GM21515 (cell line): ENCODE results near the gene C1QTNF8.

Source experiments
- ATAC-seq: cut with Tn5 transposase; IDR thresholded peaks from one replicate; pipeline ENCODE4 v1.9.1; 2021; ENCODE audit not compliant: unreplicated experiment

Gene C1QTNF8

GRCh38 chr16:1079786-1080525 lies 16.1 kb downstream of the C1QTNF8 start:
- ATAC-seq = no peak

GRCh38 chr16:1079341-1079740 lies 16.7 kb downstream of the C1QTNF8 start:
- no peak for ATAC-seq

GRCh38 chr16:1078579-1079021 lies 17.4 kb downstream of the C1QTNF8 start:
- ATAC-seq = no peak

DNA sequence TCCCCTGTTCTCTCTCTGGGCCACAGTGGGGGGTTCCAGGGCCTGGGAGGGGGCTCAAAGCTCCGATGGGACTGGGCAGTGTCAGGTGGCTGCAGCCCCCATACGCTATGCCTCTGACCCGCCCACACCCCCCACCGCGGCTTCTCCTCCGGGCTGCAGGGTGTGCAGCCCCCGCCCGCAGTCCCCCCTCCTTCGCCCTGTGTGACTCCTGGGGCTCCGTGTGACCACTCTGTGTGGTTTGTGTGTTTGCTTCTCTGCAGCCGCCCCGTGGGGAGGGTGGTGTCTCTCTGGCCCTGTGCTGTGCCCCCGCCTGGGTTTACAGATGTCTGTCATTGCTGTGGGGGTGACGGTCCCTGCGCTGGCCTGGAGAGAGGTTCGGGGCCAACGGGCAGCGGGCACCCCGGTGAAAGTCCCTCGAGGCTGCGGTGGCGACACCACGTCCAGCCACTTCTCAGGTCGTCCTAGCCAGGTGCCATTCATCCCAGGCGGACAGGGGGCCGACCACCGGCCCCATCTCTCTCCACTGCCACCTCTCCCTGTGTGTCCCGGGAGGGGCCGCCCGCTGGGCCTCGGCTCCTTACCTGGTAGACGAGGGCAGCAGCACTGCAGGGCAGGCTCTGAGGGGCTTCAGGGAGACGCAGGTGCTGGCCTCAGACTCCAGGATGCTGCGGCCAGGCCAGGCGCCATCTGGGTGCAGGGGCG lies 18.0 kb downstream of the C1QTNF8 start:
- no peak for ATAC-seq

DNA sequence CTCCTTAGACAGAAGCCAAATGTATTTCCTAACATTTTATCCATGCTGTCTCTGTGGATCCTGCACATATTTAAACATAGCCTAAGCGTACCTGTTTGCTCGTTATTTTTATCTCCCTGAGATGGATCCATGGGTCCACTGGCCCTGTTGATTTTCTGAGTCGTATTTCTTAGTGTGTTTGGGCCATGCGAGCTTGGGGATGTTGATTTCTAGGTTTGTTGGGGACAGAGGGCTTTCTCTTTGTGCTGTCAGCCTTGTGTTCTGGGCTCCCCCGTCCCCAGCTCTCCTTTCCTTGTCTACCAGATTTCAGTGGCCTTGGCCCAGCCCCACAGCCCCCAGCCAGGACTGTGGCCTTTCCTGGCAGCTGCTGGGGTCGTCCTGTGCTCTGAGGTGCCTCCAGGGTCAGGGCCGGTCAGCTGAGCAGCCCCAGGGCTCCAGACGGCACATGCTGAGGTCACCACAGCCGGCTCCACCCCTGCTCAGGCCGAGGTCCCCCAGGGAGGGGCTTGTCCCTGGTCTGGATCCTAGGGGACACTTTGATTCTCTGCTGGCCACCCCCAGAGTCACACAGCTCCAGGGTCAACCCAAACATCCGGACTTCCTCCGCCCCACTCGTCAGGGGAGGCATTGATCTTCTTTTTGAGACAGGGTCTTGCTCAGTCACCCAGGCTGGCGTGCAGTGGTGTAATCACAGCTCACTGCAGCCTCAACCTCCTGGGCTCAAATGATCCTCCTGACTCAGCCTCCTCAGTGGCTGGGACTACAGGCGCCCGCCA lies 19.1 kb downstream of the C1QTNF8 start:
- no peak for ATAC-seq

DNA sequence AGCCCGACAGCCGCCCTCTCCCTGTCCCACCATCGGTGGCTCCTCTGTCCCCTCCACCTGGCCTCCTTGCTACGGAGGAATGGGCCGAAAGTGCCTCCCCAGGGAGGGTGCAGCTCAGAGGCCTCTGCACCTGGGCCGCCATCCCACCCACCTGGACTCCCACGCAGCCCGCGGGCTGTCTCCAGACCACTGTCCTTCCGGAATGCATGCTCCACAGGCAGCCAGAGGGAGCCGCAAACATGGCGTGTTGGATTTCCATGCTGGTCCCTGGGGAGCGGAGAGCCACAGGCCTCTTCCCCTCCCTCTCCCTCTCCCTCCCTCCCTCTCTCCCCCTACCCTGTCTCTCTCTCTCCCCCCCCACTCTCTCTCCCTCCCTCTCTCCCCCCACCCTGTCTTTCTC lies 20.5 kb downstream of the C1QTNF8 start:
- ATAC-seq = no peak

DNA sequence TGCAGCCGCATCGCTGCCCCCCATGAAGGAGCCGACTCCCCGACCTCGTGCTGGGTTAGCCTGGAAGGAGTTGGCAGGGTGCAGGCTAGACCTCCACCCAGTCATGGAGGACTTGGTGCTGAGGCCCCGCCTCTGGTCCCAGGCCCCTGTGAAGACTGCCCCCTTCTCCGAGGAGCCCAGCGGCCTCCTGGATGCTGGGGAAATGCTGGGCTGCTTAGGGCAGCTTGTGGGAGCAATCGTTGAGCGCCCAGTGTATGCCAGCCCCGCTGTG lies 21.7 kb downstream of the C1QTNF8 start:
- no peak for ATAC-seq

DNA sequence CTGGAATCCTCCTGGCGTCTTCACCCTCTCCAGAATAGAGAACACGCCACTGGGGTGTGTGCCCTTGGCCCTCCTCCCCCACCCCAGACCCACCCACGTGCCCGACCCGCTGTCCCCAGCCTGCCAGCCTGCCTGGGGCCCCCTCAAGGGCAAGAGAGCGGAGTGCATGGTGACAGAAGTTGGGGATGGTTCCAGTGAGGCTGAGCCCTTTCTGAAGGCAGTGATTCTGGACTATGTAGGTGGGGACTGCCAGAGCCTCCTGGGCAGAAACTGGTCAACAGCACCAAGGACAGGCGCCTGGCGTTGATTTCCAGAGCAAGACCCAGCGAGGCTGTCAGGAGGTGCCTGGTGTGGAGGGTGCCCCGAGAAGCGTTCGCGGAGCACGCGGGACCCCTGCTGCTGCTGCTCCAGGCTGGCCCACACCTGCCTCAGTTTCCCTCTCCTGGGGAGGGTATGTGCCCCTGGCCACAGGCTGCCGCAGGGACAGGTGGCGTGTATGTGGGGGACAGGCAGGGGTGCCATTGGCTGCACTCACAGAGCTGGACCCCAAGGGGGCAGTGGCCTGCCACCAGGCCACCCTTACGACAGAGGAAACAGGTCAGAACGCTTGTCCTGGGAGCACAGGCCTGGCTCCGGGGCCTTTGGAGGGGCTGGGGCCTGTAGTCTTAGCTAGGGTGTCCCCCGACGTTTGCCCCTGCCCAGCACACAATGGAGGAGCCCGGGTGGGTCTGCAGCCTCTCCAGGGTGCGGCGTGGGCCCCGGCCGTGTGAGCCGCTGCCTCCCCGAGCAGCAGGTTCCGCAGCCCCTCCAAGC lies 22.3 kb downstream of the C1QTNF8 start:
- ATAC-seq = no peak

- no peak for ATAC-seq
These were observed 22.8 kb downstream of the C1QTNF8 start for GRCh38 chr16:1073262-1073558.

- ATAC-seq = no peak
These were observed 23.4 kb downstream of the C1QTNF8 start, which contains the start of gene SSTR5 for GRCh38 chr16:1072526-1073261. Gene SSTR5, plus strand, starts transcription at chr16:1072747. Its CDS starts 6,122 bp downstream, at chr16:1078869.

DNA sequence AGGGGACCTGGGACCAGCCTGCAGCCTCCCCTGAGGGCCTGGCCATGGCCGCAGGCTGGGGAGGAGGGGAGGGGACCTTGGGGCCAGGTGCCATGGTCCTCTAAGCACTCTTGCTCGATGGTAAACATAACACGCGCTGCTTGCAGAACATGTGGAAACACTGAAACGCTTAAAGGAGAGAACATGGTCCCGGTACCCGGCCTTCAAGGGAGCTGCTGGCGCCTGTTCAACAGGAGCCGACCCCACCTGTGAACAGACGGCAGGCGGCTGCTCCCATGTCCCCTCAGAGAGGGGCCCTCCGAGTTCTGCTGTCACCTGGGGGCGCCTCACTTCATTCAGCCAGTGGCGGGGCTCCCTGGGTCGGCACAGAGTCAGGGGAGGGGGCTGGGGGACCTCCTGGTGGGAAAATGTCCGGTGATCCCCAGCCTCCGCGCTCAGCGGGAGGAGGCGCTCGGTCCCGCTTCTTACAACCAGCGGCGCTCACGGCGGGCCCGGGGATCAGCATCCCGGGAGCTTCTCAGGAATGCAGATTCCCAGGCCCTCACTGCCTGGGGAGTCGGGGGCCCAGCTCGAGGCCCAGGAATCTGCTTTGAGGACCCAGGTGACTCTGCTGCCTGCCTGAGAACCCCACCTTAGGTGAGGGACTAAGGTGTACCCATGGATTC lies 24.4 kb downstream of the C1QTNF8 start:
- ATAC-seq = no peak

GRCh38 chr16:1070864-1071408 lies 25.1 kb downstream of the C1QTNF8 start:
- no peak for ATAC-seq

GRCh38 chr16:1070084-1070863 lies 25.8 kb downstream of the C1QTNF8 start:
- ATAC-seq = no peak

DNA sequence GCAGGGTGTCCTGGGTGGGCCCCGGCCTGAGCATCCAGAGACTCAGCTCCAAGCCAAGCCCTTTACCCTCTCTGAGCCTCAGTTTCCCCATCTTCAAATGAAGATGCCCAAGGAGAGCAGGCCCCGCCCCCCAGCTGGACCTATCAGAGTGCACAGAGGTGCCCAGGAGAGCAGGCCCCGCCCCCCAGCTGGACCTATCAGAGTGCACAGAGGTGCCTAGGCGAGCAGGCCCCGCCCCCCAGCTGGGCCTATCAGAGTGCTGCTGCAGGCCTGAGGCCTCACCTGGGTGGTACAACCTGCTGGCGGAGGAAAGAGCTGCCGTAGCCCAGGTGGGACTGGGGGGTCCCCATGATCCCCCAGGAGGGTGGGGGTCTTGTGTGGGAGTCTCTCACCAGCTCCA lies 26.9 kb downstream of the C1QTNF8 start:
- ATAC-seq = no peak

GRCh38 chr16:1068451-1068850 lies 27.6 kb downstream of the C1QTNF8 start:
- no peak for ATAC-seq

DNA sequence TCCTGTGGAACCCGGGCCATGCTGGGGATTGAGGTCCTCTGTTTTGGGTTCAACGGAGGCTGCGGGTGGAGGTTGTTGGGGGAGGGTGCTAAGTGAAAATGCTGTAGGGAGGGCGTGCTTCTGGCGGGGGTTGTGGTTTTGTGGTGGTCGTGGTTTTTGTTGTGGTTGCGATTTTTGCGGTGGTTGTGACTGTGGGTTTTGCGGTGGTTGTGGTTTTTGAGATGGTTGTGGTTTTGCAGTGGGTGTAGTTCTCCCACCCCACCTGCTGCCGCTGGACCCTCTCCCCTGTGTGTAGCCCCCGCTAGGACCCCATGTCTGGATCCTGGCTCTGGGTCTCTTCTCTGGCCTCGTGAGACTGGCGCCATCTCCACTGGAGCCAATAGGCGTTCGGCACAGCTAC lies 28.4 kb downstream of the C1QTNF8 start:
- ATAC-seq = no peak

GRCh38 chr16:1066584-1067172 lies 29.4 kb downstream of the C1QTNF8 start:
- no peak for ATAC-seq

GRCh38 chr16:1065469-1066128 lies 30.4 kb downstream of the C1QTNF8 start:
- ATAC-seq = no peak
